Progenitor cell of endocrine pancreas (in vitro differentiated cells): Measurements from ENCODE around the gene NLRP12. TPM values are rescaled to one million over a fixed set of nuclear protein-coding genes. Genes with fewer than 3 reads are reported as not detected.

ENCODE experiments used
- DNase-seq: peaks from one replicate; pipeline ENCODE4 v3.0.0; 2021; ENCODE audit warnings: low spot score; ENCODE audit not compliant: unreplicated experiment
- H3K27ac Mint-ChIP-seq: 2 replicates; pipeline ENCODE4 v1.8.0; 2021; ENCODE audit warnings: mild to moderate bottlenecking, moderate library complexity, mixed read lengths
- H3K27me3 Mint-ChIP-seq: 2 replicates; pipeline ENCODE4 v1.8.0; 2021; ENCODE audit warnings: mixed read lengths
- H3K36me3 Mint-ChIP-seq: 2 replicates; pipeline ENCODE4 v1.8.0; 2022; ENCODE audit warnings: mixed read lengths; ENCODE audit not compliant: insufficient read depth
- H3K4me1 Mint-ChIP-seq: 2 replicates; pipeline ENCODE4 v1.8.0; 2021; ENCODE audit warnings: low read depth, mixed read lengths
- H3K4me3 Mint-ChIP-seq: 2 replicates; pipeline ENCODE4 v1.8.0; 2021; ENCODE audit warnings: low read depth, mild to moderate bottlenecking, moderate library complexity, mixed read lengths
- H3K9me3 Mint-ChIP-seq: 2 replicates; pipeline ENCODE4 v1.8.0; 2021; ENCODE audit warnings: low read depth, mixed read lengths
- CTCF ChIP-seq: fragments of 200-600 bp; sonication (generic); IDR thresholded peaks from one replicate; pipeline ENCODE4 v1.5.0; 2021; ENCODE audit warnings: antibody characterized with exemption, mild to moderate bottlenecking; ENCODE audit not compliant: unreplicated experiment
- total RNA-seq: library from RNA; stranded (reverse); gene quantifications from 2 replicates; pipeline ENCODE4 v1.2.1, GENCODE V29; 2021

NLRP12 gene
- total RNA-seq, 1 donor from 2014 or later: not detected

- no peak overlapping the region for H3K27ac Mint-ChIP-seq
- H3K4me1 Mint-ChIP-seq: no peaks in the 10 kb centered on the region
- peak; percentile 41 for TF ChIP-seq CTCF
- no peak overlapping the region for H3K4me3 Mint-ChIP-seq
- no peaks in the 10 kb centered on the region for H3K27me3 Mint-ChIP-seq
- H3K9me3 Mint-ChIP-seq: no peaks in the 10 kb centered on the region
- DNase-seq: no peak
- H3K36me3 Mint-ChIP-seq: no peaks in the 10 kb centered on the region
Observed at GRCh38 chr19:53812335-53812734, 11.8 kb downstream of the NLRP12 start.

- DNase-seq: no peak
- no peaks in the 10 kb centered on the region for H3K4me1 Mint-ChIP-seq
- H3K4me3 Mint-ChIP-seq: no peak overlapping the region
- no peak overlapping the region for H3K27ac Mint-ChIP-seq
- H3K9me3 Mint-ChIP-seq: no peaks in the 10 kb centered on the region
- H3K36me3 Mint-ChIP-seq: no peaks in the 10 kb centered on the region
- no peak for TF ChIP-seq CTCF
- no peaks in the 10 kb centered on the region for H3K27me3 Mint-ChIP-seq
Observed at GRCh38 chr19:53810891-53811290, 13.2 kb downstream of the NLRP12 start.

- DNase-seq: no peak
- Mint-ChIP-seq H3K4me3 (no peak overlapping the region), H3K9me3 (no peaks in the 10 kb centered on the region), H3K4me1 (no peaks in the 10 kb centered on the region), H3K27ac (no peak overlapping the region), H3K36me3 (no peaks in the 10 kb centered on the region), H3K27me3 (no peaks in the 10 kb centered on the region)
- TF ChIP-seq CTCF: no peak
Observed at GRCh38 chr19:53810187-53810546, 13.9 kb downstream of the NLRP12 start.

- Mint-ChIP-seq H3K36me3 (no peaks in the 10 kb centered on the region), H3K27ac (no peak overlapping the region)
Observed at GRCh38 chr19:53809518-53810186, 14.5 kb downstream of the NLRP12 start.

GRCh38 chr19:53808710-53809125 lies 15.4 kb downstream of the NLRP12 start:
- H3K27ac Mint-ChIP-seq: no peak overlapping the region
- no peak for DNase-seq
- H3K36me3 Mint-ChIP-seq: no peaks in the 10 kb centered on the region
- peak; percentile 58 for TF ChIP-seq CTCF
- no peaks in the 10 kb centered on the region for H3K9me3 Mint-ChIP-seq
- H3K4me3 Mint-ChIP-seq: no peak overlapping the region
- no peaks in the 10 kb centered on the region for H3K4me1 Mint-ChIP-seq
- H3K27me3 Mint-ChIP-seq: no peaks in the 10 kb centered on the region

More at GRCh38 chr19:53809518-53810186, 14.5 kb downstream of the NLRP12 start:
- Mint-ChIP-seq H3K4me3 (no peak overlapping the region), H3K9me3 (no peaks in the 10 kb centered on the region), H3K27me3 (no peaks in the 10 kb centered on the region), H3K4me1 (no peaks in the 10 kb centered on the region)
- no peak for DNase-seq
- peak; percentile 32 for TF ChIP-seq CTCF
